Sigmoid colon (tissue), 4 donors: ENCODE data around the gene HOXD11.

ENCODE experiments used
- EP300 ChIP-seq, 4 donors: sonication (generic); formaldehyde crosslinking; IDR thresholded peaks; one replicate each; pipeline ENCODE4 v1.6.1; 2017; ENCODE audit warnings: antibody characterized with exemption in 4 of 4
- POLR2A ChIP-seq, 2 donors: fragments of 450-650 bp; IDR thresholded peaks; one replicate each; pipeline ENCODE4 v1.6.1; 2016; ENCODE audit warnings: antibody characterized with exemption in 2 of 2, mild to moderate bottlenecking in 2 of 2, moderate library complexity in 2 of 2
- POLR2AphosphoS5 ChIP-seq, 4 donors: sonication (generic); formaldehyde crosslinking; IDR thresholded peaks; one replicate each; pipeline ENCODE4 v1.6.1; 2017; ENCODE audit warnings: antibody characterized with exemption in 4 of 4
- TF ChIP-seq, protein P1 (sequence below), 4 experiments: fragments of 450-650 bp in 3 of 4; fragments of 200-600 bp in 1 of 4; IDR thresholded peaks; one replicate each; pipeline ENCODE4 v1.5.1; 2016 to 2019; ENCODE audit warnings: antibody characterized with exemption in 4 of 4, mild to moderate bottlenecking in 3 of 4, moderate library complexity in 2 of 4

DNA sequence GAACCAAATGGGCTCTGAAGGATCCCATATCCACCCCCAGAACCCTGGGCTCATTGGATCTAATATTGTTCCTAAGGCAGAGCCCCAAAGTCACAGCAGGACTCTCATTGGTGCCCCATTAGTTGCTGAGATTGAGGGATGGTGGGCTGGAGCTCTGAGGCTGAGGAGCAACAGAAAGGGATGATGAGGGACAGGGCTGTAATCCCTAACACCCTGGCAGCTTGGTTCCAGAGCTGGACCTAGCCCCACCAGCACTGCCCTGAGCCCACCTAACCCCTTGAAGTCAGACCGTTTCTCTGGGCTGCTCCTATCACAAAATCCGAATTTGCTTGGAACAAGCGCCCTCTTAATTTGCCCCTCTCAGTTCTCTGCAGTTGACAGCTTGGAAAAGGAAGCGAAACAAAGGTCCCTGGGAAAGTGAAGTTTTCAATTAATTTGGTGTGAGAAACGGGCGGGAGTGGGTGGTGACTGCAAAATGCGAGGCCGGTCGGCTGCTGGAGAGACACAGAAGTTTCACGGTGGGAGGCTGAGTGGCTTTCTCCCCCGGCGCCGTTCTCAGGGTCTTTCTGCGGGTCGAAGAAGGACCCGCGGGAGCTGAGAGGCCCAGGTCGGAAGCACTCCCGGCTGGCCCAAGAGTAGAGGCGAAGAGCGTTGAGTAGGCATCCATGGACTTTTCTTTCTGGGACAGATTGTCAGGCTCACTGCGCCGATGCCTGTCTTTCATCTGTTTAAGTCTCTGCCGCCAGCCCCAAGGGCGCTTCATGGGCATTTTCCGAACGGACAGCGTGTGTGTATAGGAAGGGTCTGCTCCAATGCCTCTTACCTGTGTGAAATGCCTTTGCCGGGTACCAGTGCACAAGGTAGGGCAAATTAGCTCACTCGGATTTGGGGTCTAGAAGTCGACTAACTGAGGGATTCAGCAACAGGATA, 15.5 kb upstream of the HOXD11 start:
- TF ChIP-seq, protein P1, sequence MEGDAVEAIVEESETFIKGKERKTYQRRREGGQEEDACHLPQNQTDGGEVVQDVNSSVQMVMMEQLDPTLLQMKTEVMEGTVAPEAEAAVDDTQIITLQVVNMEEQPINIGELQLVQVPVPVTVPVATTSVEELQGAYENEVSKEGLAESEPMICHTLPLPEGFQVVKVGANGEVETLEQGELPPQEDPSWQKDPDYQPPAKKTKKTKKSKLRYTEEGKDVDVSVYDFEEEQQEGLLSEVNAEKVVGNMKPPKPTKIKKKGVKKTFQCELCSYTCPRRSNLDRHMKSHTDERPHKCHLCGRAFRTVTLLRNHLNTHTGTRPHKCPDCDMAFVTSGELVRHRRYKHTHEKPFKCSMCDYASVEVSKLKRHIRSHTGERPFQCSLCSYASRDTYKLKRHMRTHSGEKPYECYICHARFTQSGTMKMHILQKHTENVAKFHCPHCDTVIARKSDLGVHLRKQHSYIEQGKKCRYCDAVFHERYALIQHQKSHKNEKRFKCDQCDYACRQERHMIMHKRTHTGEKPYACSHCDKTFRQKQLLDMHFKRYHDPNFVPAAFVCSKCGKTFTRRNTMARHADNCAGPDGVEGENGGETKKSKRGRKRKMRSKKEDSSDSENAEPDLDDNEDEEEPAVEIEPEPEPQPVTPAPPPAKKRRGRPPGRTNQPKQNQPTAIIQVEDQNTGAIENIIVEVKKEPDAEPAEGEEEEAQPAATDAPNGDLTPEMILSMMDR (IDR thresholded peaks at IDR 0.05) = no peak
- TF ChIP-seq POLR2A (IDR thresholded peaks at IDR 0.05) (peak; percentile 6 to 13), EP300 (IDR thresholded peaks at IDR 0.05) (no peak), POLR2AphosphoS5 (IDR thresholded peaks at IDR 0.05) (no peak)
